SK-N-SH (cell line): ENCODE measurements around the gene CTNNA3. TPM values are rescaled to one million over a fixed set of nuclear protein-coding genes. Genes with fewer than 3 reads are reported as not detected.

ENCODE experiments used
- CTCF ChIA-PET: fragments of 300-600, 350-600 bp; formaldehyde crosslinking; extraction: SDS; loops from one replicate; lab custom pipeline; 2021; lab: Yijun Ruan, JAX
- POLR2A ChIA-PET: fragments of 350-600 bp; sonication (Branson Sonifier 250); formaldehyde crosslinking; extraction: SDS; loops from one replicate; lab custom pipeline; 2020; ENCODE audit warnings: antibody characterized with exemption, inconsistent platforms; lab: Yijun Ruan, JAX
- DNase-seq: peaks from one replicate; pipeline ENCODE4 v3.0.0; 2012
- H2AFZ ChIP-seq: fragments of 200-600 bp; sonication (generic); 2 replicates; pipeline ENCODE4 v1.8.1; 2016; ENCODE audit warnings: antibody characterized with exemption, mild to moderate bottlenecking, low read depth
- H3F3A ChIP-seq: fragments of 200-600 bp; sonication (generic); replicated peaks from 2 replicates; pipeline ENCODE3; 2016; ENCODE audit warnings: antibody characterized with exemption, mild to moderate bottlenecking; ENCODE audit not compliant: insufficient read depth
- H3K27ac ChIP-seq, 2 experiments: fragments of 200-500 bp in 1 of 2; fragments of 200-600 bp in 1 of 2; sonication (Bioruptor generic) in 1 of 2; sonication (generic), shearing (Covaris generic) in 1 of 2; 2 replicates each; pipeline versions ENCODE4 v1.5.1 to v1.6.1; 2014 to 2016; ENCODE audit warnings: low read depth in 2 of 2, inconsistent platforms in 1 of 2, low read length in 1 of 2, mild to moderate bottlenecking in 1 of 2, mixed read lengths in 1 of 2
- H3K27me3 ChIP-seq: fragments of 200-600 bp; sonication (generic), shearing (Covaris generic); 2 replicates; pipeline ENCODE4 v1.6.1; 2016; ENCODE audit warnings: mixed run types; ENCODE audit not compliant: insufficient read depth
- H3K36me3 ChIP-seq, 2 experiments: fragments of 200-500 bp in 1 of 2; fragments of 200-600 bp in 1 of 2; sonication (Bioruptor generic) in 1 of 2; sonication (generic) in 1 of 2; replicated peaks in 1 of 2; 2 replicates each; pipeline versions ENCODE3 to v1.5.1; 2014 to 2016; ENCODE audit warnings: low read length in 1 of 2, mild to moderate bottlenecking in 1 of 2; ENCODE audit not compliant: insufficient read depth in 2 of 2, control insufficient read depth in 1 of 2
- H3K4me1 ChIP-seq, 2 experiments: fragments of 200-500 bp in 1 of 2; fragments of 200-600 bp in 1 of 2; sonication (Bioruptor generic) in 1 of 2; sonication (generic), shearing (Covaris generic) in 1 of 2; 2 replicates each; pipeline versions ENCODE4 v1.5.1 to v1.6.1; 2014 to 2016; ENCODE audit warnings: low read depth in 1 of 2, low read length in 1 of 2, mixed run types in 1 of 2; ENCODE audit not compliant: insufficient read depth in 2 of 2, control insufficient read depth in 1 of 2
- H3K4me2 ChIP-seq: fragments of 200-600 bp; sonication (generic), shearing (Covaris generic); 2 replicates; pipeline ENCODE4 v1.6.1; 2017; ENCODE audit warnings: mixed run types
- H3K4me3 ChIP-seq, 2 experiments: fragments of 200-500 bp in 1 of 2; fragments of 200-600 bp in 1 of 2; sonication (Bioruptor generic) in 1 of 2; sonication (generic), shearing (Covaris generic) in 1 of 2; 2 replicates each; pipeline versions ENCODE4 v1.5.1 to v1.8.1; 2014 to 2016; ENCODE audit warnings: low read depth in 2 of 2, inconsistent platforms in 1 of 2, low read length in 1 of 2, mild to moderate bottlenecking in 1 of 2, mixed read lengths in 1 of 2, moderate library complexity in 1 of 2
- H3K79me2 ChIP-seq: fragments of 200-600 bp; sonication (generic); 2 replicates; pipeline ENCODE4 v1.8.1; 2017; ENCODE audit warnings: mild to moderate bottlenecking; ENCODE audit not compliant: insufficient read depth
- H3K9ac ChIP-seq: fragments of 200-600 bp; sonication (generic); 2 replicates; pipeline ENCODE4 v1.6.1; 2017; ENCODE audit warnings: mixed run types
- H3K9me2 ChIP-seq: fragments of 200-600 bp; sonication (generic); 2 replicates; pipeline ENCODE4 v1.6.1; 2017; ENCODE audit warnings: mixed run types
- H3K9me3 ChIP-seq: fragments of 200-600 bp; sonication (generic); 2 replicates; pipeline ENCODE4 v1.6.1; 2017; ENCODE audit warnings: mixed run types, mild to moderate bottlenecking, moderate library complexity
- H4K20me1 ChIP-seq: fragments of 200-600 bp; sonication (generic); 2 replicates; pipeline ENCODE4 v1.6.1; 2017; ENCODE audit warnings: mild to moderate bottlenecking, mixed run types; ENCODE audit not compliant: insufficient read depth
- CHD2 ChIP-seq: fragments of 150-350 bp; IDR thresholded peaks from 2 replicates; pipeline ENCODE4 v1.6.1; 2018; ENCODE audit warnings: low read length; ENCODE audit not compliant: partially characterized antibody
- EZH2phosphoT487 ChIP-seq: fragments of 200-600 bp; sonication (generic); IDR thresholded peaks from 2 replicates; pipeline ENCODE4 v1.6.1; 2017; ENCODE audit warnings: low read depth, mixed run types, mild to moderate bottlenecking, antibody characterized with exemption, moderate library complexity, borderline replicate concordance
- FOSL2 ChIP-seq: IDR thresholded peaks from 2 replicates; pipeline ENCODE4 v1.4.0; 2012; ENCODE audit warnings: low read depth, mild to moderate bottlenecking, moderate library complexity, borderline replicate concordance
- GATA2 ChIP-seq: sonication (generic); formaldehyde crosslinking; IDR thresholded peaks from 2 replicates; pipeline ENCODE4 v1.5.0; 2020; ENCODE audit warnings: mild to moderate bottlenecking, missing genetic modification reagents
- IRF3 ChIP-seq: fragments of 150-350 bp; IDR thresholded peaks from 2 replicates; pipeline ENCODE4 v1.6.1; 2016; ENCODE audit warnings: mild to moderate bottlenecking, low read depth, low read length
- JUND ChIP-seq: IDR thresholded peaks from 2 replicates; pipeline ENCODE4 v1.4.0; 2012
- MAX ChIP-seq: IDR thresholded peaks from 2 replicates; pipeline ENCODE4 v1.4.0; 2012; ENCODE audit warnings: low read depth
- MEF2A ChIP-seq: IDR thresholded peaks from 2 replicates; pipeline ENCODE4 v1.4.0; 2012; ENCODE audit warnings: low read depth, borderline replicate concordance
- MXI1 ChIP-seq: IDR thresholded peaks from 2 replicates; pipeline ENCODE4 v1.6.1; 2012; ENCODE audit warnings: mild to moderate bottlenecking, low read depth, low read length, improper control_type of control experiment
- NFIC ChIP-seq: IDR thresholded peaks from 2 replicates; pipeline ENCODE4 v1.4.0; 2012; ENCODE audit warnings: borderline replicate concordance
- NRF1 ChIP-seq: IDR thresholded peaks from 2 replicates; pipeline ENCODE4 v1.6.1; 2012; ENCODE audit warnings: low read depth, mild to moderate bottlenecking, low read length
- POLR2AphosphoS5 ChIP-seq: IDR thresholded peaks from 2 replicates; pipeline ENCODE4 v1.6.1; 2012; ENCODE audit warnings: low read depth, low read length
- RAD21 ChIP-seq: IDR thresholded peaks from 2 replicates; pipeline ENCODE4 v1.6.1; 2012; ENCODE audit warnings: mild to moderate bottlenecking, low read length
- REST ChIP-seq: IDR thresholded peaks from 2 replicates; pipeline ENCODE4 v1.6.1; 2012; ENCODE audit warnings: mild to moderate bottlenecking, low read depth, low read length, moderate library complexity
- RFX5 ChIP-seq: IDR thresholded peaks from 2 replicates; pipeline ENCODE4 v1.6.1; 2012; ENCODE audit warnings: mild to moderate bottlenecking, improper control_type of control experiment, low read length
- SMC3 ChIP-seq: IDR thresholded peaks from 2 replicates; pipeline ENCODE4 v1.6.1; 2012; ENCODE audit warnings: low read depth, low read length, improper control_type of control experiment
- TCF12 ChIP-seq: IDR thresholded peaks from 2 replicates; pipeline ENCODE4 v1.4.0; 2012
- TEAD4 ChIP-seq: IDR thresholded peaks from 2 replicates; pipeline ENCODE4 v1.4.0; 2012; ENCODE audit warnings: mild to moderate bottlenecking, borderline replicate concordance; ENCODE audit not compliant: insufficient read depth
- YY1 ChIP-seq: IDR thresholded peaks from 2 replicates; pipeline ENCODE4 v1.4.0; 2012; ENCODE audit warnings: low read depth, mild to moderate bottlenecking
- WGBS: methylation state at CpG from one replicate; pipeline ENCODE4 v1.1.6; 2017; ENCODE audit warnings: low lambda C conversion rate; 5-methylcytosine and 5-hydroxymethylcytosine counted together
- polyA plus RNA-seq, 3 experiments: library from polyadenylated mRNA; depleted of rRNA; stranded (reverse); fragments of >200 nt; gene quantifications; 2 replicates each; pipeline ENCODE4 v1.2.3, GENCODE V29; 2012

Gene CTNNA3
- polyA plus RNA-seq, 1 of the 3 experiments (the other 2 are of a cell fraction): not detected

- Histone ChIP-seq H3K9me2 (no peaks in the 10 kb centered on the region), H3K9me3 (no peaks in the 10 kb centered on the region), H3K4me2 (no peak overlapping the region), H3K27me3 (no peaks in the 10 kb centered on the region), H3K36me3 (no peaks in the 10 kb centered on the region), H3K79me2 (no peaks in the 10 kb centered on the region), H4K20me1 (no peaks in the 10 kb centered on the region), H3K4me3 (no peak overlapping the region), H3K9ac (no peak overlapping the region), H3K4me1 (no peaks in the 10 kb centered on the region), H2AFZ (no peak overlapping the region), H3K27ac (no peak overlapping the region), H3F3A (no peaks in the 10 kb centered on the region)
- POLR2A ChIA-PET: no interaction called here
- no peak for DNase-seq
- TF ChIP-seq NFIC: no peak
- TF ChIP-seq NRF1: no peak
- no peak for TF ChIP-seq SMC3
- no peak for TF ChIP-seq RFX5
- TF ChIP-seq TEAD4: no peak
- no peak for TF ChIP-seq IRF3
- TF ChIP-seq TCF12: no peak
- no peak for TF ChIP-seq EZH2phosphoT487
- TF ChIP-seq REST: no peak
- no peak for TF ChIP-seq GATA2 (CRISPR knock-in tag)
- TF ChIP-seq CHD2: no peak
- TF ChIP-seq MAX: no peak
- no peak for TF ChIP-seq JUND
- no peak for TF ChIP-seq FOSL2
- 30% methylated on average over 3 of the region's 3 CpGs for WGBS
- CTCF ChIA-PET: no interaction called here
Measured at GRCh38 chr10:65968871-65969270, 1727.1 kb downstream of the CTNNA3 start.

GRCh38 chr10:65968437-65968836 is 1727.6 kb downstream of the CTNNA3 start:
- WGBS: 11% methylated on average over 1 of the region's 1 CpG
- Histone ChIP-seq H3K79me2 (no peaks in the 10 kb centered on the region), H3K27me3 (no peaks in the 10 kb centered on the region), H3K9ac (no peak overlapping the region), H3K4me3 (no peak overlapping the region), H3F3A (no peaks in the 10 kb centered on the region), H4K20me1 (no peaks in the 10 kb centered on the region), H3K27ac (no peak overlapping the region), H3K9me3 (no peaks in the 10 kb centered on the region), H2AFZ (no peak overlapping the region), H3K4me1 (no peaks in the 10 kb centered on the region), H3K9me2 (no peaks in the 10 kb centered on the region), H3K36me3 (no peaks in the 10 kb centered on the region), H3K4me2 (no peak overlapping the region)
- no peak for DNase-seq
- CTCF ChIA-PET: no interaction called here
- POLR2A ChIA-PET: no interaction called here
- TF ChIP-seq MEF2A (no peak), NFIC (no peak), YY1 (no peak), MXI1 (no peak), POLR2AphosphoS5 (no peak), RAD21 (no peak)
